Medulla oblongata (tissue), 1 donor: ENCODE measurements around the gene GRIK1.
A peak's percentile ranks its signal among the peaks of the same experiment; 100 is the strongest.

Source experiments
- DNase-seq: peaks from one replicate; pipeline ENCODE4 v3.0.0-alpha.2; 2015; ENCODE audit errors: extremely low spot score

The GRIK1 gene

DNA sequence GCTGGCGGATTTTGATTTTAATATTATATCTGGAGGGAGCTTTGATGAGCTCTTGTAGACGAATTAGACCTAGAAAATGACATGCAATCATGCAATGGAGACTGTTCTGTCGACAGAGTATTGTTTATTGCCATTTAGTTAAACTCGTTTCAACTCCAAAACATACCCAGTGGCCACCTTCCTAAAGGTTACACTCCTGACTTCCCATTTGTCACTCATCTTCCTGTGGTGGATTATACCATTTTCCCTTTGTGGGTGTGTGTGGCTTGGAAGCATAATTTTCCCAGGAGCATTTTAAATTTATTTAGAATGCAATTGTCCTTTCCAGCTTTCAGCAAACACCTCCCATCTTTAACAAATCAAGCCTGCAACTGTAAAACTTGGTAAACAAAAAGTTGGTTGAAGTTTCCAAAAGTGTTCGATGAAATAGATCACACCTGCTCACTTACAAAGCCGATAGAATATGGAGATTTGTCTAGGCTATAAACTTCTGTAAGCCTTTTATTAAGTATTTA is 266.6 kb downstream of the GRIK1 start:
- no peak for DNase-seq

DNA sequence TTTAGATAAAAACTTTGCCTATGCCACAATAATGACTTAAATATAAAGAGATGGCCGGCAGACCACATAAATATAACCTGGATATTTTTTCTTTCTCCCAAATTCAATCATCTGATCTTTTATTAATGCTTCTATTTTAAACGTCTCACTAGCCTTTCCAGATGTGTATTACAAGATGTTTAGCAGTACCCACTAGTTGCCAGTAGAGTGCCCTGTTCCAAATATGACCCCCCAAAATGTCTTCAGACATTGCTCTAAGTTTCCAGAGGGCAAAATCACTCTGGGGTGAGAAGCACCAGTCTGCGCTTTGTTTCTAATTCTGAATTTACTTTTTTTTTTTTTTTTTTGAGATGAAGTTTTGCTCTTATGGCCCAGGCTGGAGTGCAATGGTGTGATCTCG is 268.1 kb downstream of the GRIK1 start:
- no peak for DNase-seq

DNA sequence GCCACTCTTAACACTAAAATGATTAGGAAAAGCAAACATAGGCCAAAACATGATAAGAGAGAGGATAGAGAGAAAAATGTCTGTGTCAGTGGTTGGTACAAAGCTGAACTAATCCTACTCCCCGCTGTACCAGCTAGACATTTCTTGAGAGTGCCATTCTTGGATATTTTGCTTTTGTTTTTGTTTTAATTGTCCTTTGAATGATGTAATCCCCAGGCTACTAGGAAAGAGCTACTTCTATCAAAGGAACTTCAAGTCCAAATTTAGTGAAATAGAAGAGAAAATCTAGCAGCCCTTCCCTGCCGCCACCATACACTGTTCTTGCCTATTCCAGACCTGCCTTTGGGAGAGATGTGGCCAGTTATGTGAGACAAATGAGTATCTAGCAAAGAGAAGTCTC is 269.6 kb downstream of the GRIK1 start:
- no peak for DNase-seq

DNA sequence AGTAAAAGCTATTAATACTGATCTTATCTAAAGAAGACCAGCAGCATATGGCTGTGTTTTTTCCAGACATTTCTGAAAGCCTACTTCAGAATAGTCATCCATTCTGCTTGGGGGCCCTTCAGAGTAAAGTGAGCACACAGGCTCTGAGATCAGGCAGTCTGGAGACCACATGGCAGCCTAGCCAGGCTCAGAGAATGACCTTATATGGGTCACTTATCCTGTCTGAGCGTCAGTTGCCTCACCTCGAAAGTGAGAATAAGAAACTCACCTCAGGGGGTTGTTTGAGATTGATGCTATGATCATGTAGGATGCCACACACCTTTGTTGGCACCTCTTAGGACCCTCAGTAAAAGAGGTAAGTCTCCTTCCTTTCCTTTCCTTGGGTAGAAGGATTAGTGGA is 270.4 kb downstream of the GRIK1 start:
- DNase-seq: no peak

DNA sequence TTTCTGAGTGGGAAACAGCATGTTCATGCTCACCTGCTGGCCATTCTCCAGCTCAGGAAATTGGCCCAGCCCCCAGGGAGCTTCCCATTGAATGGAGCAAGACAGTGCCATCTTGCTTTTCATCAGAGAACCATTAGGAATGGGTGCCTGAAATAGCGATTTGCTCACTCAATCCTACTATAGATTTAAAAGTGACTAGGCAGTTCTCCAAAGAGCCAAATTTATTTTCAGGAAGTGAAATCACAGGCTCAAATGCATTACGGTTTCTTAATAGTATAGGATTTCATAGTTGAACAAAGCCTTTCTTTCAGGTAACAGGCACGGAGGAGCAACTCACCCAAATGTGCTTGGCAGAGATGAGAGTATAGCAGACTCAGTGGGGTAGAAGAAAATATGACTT is 272.1 kb downstream of the GRIK1 start:
- no peak for DNase-seq

DNA sequence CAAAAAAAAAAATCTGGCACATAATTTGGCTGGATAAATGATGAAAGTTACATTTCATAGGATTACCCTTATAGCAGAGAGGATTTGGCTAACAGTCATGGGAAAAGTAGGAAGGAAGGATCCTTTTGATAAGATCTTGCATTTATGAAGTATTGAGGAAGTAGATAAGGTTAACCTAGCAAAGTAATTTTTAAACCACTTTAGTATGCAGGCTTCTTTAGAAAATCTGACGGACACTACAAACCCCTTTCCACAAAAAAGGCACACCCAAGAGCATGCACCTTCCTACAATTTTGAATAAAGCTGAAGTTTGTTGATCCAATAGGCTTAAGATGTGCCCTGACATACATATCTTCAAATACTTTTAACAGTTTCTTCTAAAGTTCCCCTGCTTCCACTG is 275.2 kb downstream of the GRIK1 start:
- DNase-seq: no peak

DNA sequence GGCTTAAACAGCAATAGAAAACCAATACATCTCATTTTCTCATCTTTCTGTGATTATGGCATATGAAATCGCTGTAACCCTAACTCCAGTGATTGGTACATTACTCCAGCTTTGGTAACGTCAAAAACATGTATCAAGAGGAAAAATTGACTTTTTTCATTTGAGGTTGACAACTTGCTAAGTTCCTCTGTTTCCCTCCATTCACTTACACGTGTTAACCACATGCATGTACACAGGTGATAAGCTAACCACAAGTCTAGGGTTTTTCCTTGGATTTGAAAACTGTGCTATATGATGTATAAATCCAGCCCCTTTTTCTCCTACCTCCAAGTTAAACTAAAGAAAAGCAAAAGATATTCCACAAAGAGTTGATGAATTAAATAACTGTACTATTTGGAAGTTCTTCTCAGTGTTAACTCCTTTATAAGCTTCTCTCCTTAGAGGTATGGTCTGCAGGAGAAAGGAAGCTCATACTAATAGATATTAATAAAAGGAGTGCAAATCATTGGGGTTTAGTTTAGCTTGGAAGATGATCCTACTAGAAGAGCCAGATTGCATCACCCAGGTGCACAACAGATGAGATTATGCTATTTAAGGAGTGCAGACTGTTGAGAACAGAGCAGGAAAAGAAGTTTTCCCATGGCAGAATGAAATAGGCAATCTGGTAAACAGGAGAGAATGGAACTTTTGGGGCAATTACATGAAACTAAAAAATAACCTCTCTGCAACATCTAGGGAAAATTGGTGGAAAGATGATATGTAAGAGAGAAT is 277.9 kb downstream of the GRIK1 start:
- no peak for DNase-seq

DNA sequence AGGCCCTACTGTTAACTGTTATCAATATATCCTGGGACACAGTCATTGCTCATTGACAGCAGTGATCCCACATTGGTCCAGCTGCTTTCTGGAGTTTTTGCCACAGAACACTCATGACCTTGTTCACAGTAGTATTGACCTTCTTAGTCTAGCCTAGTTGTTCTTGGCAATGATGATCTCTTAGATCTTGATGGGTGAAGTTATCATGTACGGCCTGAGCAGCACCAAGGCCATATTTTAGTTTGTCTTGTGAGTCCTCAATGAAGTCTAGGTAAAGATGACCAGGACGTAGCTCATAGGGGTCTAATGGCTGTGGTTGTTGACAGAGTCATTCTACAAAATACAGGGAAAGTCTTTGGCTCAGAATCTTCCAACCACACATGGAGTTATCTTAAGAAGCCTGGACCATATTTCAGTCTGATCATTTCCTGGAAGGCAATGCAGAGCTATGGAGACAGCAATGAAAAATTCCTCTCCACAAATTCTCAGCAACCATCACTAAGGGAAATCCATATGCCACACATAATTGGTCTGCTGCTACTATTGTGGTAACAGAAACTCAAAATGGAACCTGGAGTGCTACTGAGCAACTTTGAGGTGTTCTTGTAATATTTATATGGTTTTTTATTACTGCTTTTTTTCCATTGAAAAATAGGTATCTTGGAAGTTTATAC is 279.6 kb downstream of the GRIK1 start:
- no peak for DNase-seq

DNA sequence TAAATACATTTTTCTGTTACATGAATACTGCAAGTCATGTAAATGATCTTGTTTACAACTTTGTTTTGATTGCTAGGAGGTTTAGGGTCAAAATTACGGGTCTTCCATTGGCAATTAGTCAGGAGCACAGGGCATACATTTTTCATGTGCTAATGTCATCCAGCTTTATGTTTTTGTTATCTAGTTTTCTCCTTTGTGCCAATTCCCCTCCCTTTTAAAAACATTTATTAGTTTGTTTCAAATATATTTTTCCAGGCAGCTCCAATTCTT is 280.9 kb downstream of the GRIK1 start:
- DNase-seq: no peak

DNA sequence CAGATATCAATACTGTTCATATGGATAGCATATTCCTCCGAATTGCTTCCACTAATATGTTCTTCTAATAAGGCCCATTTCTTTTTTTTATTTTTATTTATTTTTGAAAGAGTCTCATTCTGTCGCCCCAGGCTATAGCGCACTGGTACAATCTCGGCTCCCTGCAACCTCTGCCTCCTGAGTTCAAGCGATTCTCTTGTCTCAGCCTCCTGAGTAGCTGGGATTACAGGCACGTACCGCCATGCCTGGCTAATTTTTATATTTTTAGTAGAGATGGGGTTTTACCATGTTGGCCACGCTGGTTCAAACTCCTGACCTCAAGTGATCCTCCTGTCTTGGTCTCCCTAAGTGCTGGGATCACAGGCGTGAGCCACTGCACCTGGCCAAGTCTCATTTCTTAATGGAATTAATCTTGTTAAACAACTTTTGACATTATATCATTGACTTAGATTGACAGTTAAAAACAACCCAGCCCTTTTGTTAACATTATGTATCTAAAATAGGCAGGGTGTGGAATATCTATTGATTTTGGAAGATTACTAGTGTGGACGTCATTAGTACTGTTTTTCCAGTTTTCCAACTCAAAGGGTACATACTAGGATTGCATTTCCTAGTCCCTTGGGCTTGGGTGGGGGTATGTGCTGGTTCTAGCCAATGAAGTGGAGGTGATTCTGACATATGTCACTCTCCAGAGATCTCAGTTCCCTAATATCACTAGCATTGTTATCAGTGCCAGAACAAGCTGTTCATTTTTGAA is 281.4 kb downstream of the GRIK1 start:
- no peak for DNase-seq

DNA sequence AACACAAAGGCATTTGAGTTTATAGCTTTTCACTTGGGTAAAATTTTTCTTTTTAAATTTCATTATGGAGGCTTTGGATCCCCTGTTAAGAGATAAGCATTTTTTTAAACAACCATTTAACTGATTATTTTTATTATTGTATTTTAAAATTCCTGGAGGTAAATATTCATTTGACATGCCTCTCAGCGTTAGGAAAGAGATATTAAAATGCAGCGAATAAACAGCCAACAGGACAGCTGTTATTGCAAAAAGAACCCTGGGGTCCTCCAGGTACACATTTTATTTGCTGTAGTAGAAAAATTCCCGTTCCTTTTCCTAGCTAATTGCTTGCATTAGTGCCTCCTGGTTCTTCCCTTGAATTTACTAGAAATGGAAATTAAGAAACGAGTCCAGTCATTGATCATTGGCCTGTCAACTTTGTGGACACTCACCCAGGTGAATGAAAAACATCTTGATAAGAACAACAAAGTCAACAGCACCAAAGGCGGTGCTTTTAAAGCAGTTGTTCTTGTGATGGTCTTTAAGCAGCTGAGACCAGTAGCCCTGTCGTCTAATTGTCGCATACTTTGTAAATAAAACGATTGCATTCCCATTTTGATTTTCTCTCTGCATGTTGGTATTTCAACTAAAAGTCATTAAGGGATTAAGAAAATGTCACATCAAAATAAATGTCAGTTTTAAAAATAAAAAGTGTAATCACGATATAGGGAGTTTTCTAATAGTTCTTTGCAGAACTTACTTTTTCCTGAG is 282.4 kb downstream of the GRIK1 start:
- DNase-seq: no peak

DNA sequence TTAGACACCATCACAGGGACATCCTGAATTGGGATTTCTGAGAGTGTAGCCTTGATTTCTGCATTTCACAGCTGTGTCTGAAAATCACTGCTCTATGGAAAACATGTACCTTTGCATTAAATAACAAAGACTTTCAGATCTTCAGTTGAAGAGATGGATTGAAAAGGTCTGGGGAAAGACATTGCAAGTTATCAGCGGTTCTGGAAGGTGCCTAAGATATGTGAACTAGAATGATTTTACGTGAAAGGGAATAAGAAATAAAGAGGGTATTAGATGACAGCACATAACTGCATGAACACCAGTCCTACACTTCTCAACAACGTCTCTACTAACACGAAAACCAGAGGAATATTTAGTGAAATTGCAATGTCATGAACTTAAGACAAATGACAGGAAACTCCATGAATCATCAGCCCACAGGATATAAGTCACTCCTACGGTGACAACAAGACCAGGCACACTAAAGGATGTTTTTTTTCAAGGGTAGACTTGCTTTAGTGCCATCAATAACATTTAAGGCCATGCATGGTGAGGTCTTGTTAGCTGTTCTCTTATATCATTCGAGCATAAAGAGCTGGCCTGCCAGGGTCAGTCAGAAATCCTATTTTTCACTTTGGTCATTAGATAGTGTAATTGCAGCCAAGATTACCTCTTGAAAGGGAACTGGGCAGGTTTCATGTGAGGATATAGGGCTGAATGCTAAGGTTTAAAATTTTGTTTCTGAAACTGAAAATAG is 283.1 kb downstream of the GRIK1 start:
- no peak for DNase-seq

DNA sequence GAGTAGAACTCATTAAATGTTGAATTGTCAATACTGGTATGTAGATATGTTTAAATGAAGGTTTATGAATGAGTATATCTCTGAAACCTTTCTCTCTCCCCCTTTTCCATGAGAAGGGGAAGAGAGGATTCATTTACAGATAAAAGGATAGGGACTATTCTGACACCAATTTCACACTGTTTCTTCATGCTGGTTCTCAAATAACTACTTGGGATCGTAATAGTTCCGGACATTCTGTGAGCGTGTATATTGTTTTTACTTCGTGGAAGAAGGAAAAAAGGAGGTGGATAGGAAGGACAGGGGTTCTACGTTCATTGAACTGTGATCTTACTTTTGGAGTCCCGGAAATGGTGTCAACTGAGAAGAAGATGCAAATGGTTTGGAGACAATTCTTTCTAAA is 284.2 kb downstream of the GRIK1 start:
- DNase-seq: no peak

DNA sequence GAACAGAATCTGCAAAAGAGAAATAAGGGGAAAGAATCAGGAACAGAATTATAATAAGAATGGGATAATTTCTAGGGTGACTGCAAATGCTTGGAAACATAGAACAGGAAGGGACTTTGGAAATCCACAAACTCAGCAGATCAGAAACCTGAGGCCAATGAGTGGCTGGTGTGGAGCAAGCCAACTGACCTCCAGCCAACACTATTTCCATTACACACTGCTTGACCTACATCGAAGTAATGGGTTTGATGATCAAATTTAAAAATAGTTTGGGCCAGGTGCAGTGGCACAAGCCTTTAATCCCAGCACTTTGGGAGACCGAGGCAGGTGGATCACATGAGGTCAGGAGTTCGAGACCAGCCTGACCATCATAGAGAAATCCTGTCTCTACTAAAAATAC is 284.9 kb downstream of the GRIK1 start:
- peak; percentile 27 for DNase-seq

DNA sequence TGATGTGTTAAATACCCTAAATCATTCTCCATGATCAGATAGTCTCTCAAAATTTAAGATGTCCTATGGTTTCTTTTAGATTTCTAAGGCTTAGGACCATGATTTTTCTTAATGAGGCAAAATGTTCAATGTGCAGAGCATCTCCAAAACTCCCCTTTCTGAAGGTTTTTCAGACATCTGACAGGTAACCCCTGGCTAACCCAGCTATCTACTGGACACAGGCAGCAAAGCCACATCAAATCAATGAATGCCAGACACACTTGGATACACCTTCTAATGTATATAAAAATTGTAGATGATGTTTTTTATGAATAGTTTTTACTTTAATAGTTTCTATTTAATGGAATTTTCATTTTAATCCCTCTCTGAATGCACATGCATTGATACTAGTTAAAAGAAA is 285.6 kb downstream of the GRIK1 start:
- DNase-seq: no peak

DNA sequence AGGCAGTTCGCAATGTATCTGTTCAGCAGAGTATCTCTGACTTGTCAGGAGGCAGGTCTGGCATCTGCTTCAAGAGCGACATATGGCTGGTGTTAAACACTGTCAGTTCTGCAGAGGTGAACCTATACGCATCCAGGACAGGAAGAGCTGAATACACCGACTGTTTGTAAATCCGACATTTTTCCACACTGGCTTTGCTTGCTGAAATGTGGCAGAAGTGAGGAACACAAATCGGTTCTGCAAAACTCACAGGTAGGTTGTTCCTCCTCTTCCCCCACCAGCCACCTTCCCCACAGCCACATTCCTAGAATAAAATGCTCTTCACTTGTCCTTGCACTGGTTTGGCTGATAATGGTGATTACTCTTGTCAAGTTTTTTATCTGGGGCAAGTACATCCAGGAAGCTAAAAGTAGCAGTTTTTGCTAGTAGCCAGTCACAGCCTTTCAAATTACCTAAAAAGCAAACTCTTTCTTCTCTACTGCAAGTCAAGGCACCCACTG is 289.2 kb downstream of the GRIK1 start:
- DNase-seq: no peak

DNA sequence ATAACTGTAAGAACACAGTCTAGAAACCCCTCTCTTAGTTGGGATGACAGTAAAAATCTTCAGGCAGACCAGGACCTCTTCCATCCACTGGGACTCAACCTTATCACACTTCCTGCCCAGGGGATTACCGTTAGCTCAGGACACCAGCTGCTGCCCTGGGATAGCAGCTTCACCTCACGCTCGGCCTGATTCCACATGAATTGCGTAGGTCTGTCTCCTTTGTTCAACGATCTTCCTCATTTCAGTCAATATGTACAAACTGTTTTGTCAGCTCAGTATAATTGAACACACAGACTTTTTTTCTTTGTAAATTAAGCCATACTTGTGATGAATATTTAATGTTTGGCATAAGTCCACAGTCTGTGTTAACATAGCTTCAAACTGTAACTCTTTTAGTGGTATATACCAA is 290.4 kb downstream of the GRIK1 start:
- DNase-seq: no peak

DNA sequence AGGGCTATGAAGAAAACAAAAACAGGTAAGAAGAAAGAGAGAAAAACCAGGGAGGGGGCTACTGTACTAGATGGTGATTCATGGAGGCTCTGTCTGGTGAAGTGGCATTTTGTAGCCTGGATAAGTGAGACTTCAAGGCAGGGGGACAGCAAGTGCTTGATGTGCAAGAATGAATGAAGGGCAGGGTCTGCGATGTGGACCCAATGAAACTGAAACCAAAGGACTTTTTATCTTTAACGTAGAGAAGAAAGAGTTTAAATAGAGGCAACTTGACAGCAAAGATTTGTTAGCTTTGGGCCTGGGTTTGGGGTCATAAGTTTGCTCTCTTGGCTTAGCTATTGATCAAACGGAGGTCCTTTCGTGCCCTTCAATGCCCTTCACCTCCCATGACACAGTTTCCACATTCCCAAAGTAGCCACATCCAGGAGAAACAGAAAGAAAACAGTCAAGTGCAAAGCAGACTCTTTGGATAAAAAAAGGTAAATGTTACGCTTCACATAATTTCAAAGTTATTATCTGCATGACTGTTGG is 291.0 kb downstream of the GRIK1 start:
- no peak for DNase-seq

DNA sequence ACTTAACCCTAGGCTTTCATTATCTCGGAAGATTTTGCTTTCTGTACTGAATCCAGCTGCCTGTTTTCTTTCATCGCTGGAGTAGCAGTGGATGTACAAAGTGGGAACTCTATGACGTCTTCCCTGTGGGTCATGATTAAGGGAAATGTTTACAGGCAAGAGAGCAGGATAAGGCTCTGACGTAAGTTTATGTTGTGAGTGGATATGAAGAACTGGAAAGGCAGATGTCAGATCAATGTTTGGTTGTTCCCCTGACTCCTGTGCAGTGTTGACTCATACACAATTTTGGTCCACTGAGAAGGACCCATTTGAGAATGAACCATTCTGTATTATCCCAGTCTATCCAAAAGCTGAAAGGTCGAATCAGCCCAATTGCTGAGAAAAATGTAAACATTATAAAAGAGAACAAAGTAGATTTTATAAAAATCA is 292.4 kb downstream of the GRIK1 start:
- no peak for DNase-seq

DNA sequence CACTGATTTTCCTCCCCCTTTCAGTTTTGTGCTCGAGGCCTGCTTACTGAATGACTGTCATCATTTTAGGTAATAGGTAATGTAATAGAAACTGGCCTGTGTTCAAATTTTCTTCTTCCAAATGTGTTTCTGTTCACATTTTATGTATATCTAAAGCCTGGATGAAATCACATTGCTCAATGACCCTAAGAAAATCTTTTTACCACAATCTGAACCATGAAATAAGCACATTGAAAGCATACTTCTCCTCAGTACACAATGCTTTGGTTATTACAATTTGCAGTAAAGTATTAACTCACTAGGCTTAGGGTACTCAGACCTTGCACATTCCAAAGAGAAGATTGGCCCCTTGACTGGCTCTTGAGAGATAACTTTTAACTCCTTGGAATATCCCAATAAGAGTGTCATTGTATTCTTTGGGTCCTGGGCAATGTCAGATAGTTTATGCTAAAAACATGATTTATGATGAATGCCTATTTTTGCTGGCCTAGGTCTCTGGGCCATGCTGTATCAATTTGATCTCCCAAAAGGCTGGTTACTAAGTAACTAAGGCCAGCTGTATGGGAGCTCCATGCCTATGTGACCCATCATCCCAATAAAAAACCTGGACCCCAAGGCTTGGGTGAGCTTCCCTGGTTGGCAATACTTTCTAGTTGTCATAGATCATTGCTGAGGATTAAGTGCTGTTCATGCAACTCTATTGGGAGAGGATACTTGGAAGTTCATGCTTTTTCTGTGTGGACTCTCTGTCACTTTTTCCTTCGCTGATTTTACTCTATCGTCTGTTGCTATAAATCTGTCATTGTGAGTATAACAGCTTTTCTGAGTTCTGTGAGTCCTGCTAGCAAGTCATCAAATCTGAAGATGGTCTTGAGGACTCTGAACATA is 293.9 kb downstream of the GRIK1 start:
- no peak for DNase-seq
